Endodermal cell (in vitro differentiated cells): ENCODE results near the gene MARVELD2. TPM values are rescaled to one million over a fixed set of nuclear protein-coding genes. Genes with fewer than 3 reads are reported as not detected.
A peak's percentile ranks its signal among the peaks of the same experiment; 100 is the strongest.

ENCODE experiments used
- DNase-seq: peaks from one replicate; pipeline ENCODE4 v3.0.0-alpha.2; 2017
- H3K27ac ChIP-seq: 2 replicates; pipeline ENCODE4 v1.5.1; 2013; ENCODE audit warnings: mild to moderate bottlenecking, low read depth, low read length, moderate library complexity
- H3K27me3 ChIP-seq: 2 replicates; pipeline ENCODE4 v1.6.1; 2013; ENCODE audit warnings: mild to moderate bottlenecking, low read length, moderate library complexity; ENCODE audit not compliant: insufficient read depth, control insufficient read depth, poor library complexity, severe bottlenecking
- H3K36me3 ChIP-seq: 2 replicates; pipeline ENCODE4 v1.7.0; 2013; ENCODE audit warnings: mild to moderate bottlenecking, low read length, moderate library complexity; ENCODE audit not compliant: control insufficient read depth, insufficient read depth
- H3K4me1 ChIP-seq: one replicate; pipeline ENCODE4 v1.7.0; 2013; ENCODE audit warnings: low read length; ENCODE audit not compliant: control insufficient read depth, insufficient read depth
- H3K4me3 ChIP-seq: 2 replicates; pipeline ENCODE4 v1.5.1; 2013; ENCODE audit warnings: mild to moderate bottlenecking, low read length, moderate library complexity
- H3K9ac ChIP-seq: 2 replicates; pipeline ENCODE4 v1.6.1; 2013; ENCODE audit warnings: mild to moderate bottlenecking, low read length, moderate library complexity; ENCODE audit not compliant: poor library complexity, severe bottlenecking; ENCODE audit errors: extremely low read depth
- H3K9me3 ChIP-seq: 2 replicates; pipeline ENCODE4 v1.6.1; 2013; ENCODE audit warnings: mild to moderate bottlenecking, low read length, moderate library complexity; ENCODE audit not compliant: control insufficient read depth
- H3K27ac Mint-ChIP-seq: 2 replicates; pipeline ENCODE4 v1.8.0; 2020; ENCODE audit warnings: mixed read lengths
- H3K27me3 Mint-ChIP-seq: 2 replicates; pipeline ENCODE4 v1.8.0; 2021; ENCODE audit warnings: mild to moderate bottlenecking, mixed read lengths; ENCODE audit not compliant: insufficient read depth
- H3K36me3 Mint-ChIP-seq: 2 replicates; pipeline ENCODE4 v1.8.0; 2020; ENCODE audit warnings: low read depth, mixed read lengths
- H3K4me1 Mint-ChIP-seq: 2 replicates; pipeline ENCODE4 v1.8.0; 2020; ENCODE audit warnings: mixed read lengths
- H3K4me3 Mint-ChIP-seq: 2 replicates; pipeline ENCODE4 v1.8.0; 2020; ENCODE audit warnings: mild to moderate bottlenecking, moderate library complexity, mixed read lengths
- H3K9me3 Mint-ChIP-seq: 2 replicates; pipeline ENCODE4 v1.8.0; 2020; ENCODE audit warnings: mild to moderate bottlenecking, mixed read lengths
- CTCF ChIP-seq: fragments of 200-600 bp; sonication (generic); conservative IDR thresholded peaks from 2 replicates; pipeline ENCODE4 v1.5.0; 2021; ENCODE audit warnings: antibody characterized with exemption, mild to moderate bottlenecking
- WGBS, 2 experiments: methylation state at CpG; one replicate each; pipeline versions ENCODE4 v1.1.5 to v1.1.7; 2013; ENCODE audit warnings: missing lambda C conversion rate in 2 of 2, mixed read lengths in 1 of 2; ENCODE audit not compliant: insufficient coverage in 1 of 2, insufficient read length in 1 of 2; 5-methylcytosine and 5-hydroxymethylcytosine counted together
- total RNA-seq, 2 donors: library from RNA; stranded (reverse); fragmentation: NEBNext Ultra II Directional in 1 of 2; extraction: Animal tissue kit (Norgen Biotek cat#: 25700) in 1 of 2; gene quantifications; 2 replicates in 1 of 2; 3 replicates in 1 of 2; pipeline ENCODE4 v1.2.1, GENCODE V29; 2021

The MARVELD2 gene
- total RNA-seq, 2 donors from 2014 or later = 30.5 to 38.0 TPM

GRCh38 chr5:69489246-69489645, 74.3 kb downstream of the MARVELD2 start:
- Histone ChIP-seq H3K36me3 (no peaks in the 10 kb centered on the region), H3K4me3 (no peak overlapping the region), H3K4me1 (no peaks in the 10 kb centered on the region), H3K9me3 (no peaks in the 10 kb centered on the region), H3K9ac (no peak overlapping the region), H3K27ac (no peak overlapping the region), H3K27me3 (peaks cover 13% of the 10 kb centered on the region)
- H3K36me3 Mint-ChIP-seq = no peaks in the 10 kb centered on the region
- TF ChIP-seq CTCF = no peak
- no peak overlapping the region for H3K4me3 Mint-ChIP-seq
- WGBS, 2 experiments = 96 to 100% methylated on average over 1 to 4 of the region's 4 CpGs
- H3K27ac Mint-ChIP-seq = no peak overlapping the region
- no peak for DNase-seq
- H3K9me3 Mint-ChIP-seq = no peaks in the 10 kb centered on the region
- peaks cover 4% of the 10 kb centered on the region for H3K27me3 Mint-ChIP-seq
- H3K4me1 Mint-ChIP-seq = peaks cover 19% of the 10 kb centered on the region

GRCh38 chr5:69491027-69491426, 76.1 kb downstream of the MARVELD2 start:
- 67 to 81% methylated on average over 1 to 2 of the region's 2 CpGs for WGBS, 2 experiments
- Histone ChIP-seq H3K4me3 (no peak overlapping the region), H3K9me3 (no peaks in the 10 kb centered on the region), H3K4me1 (no peaks in the 10 kb centered on the region), H3K9ac (no peak overlapping the region), H3K27me3 (peaks cover 13% of the 10 kb centered on the region), H3K36me3 (no peaks in the 10 kb centered on the region), H3K27ac (no peak overlapping the region)
- TF ChIP-seq CTCF = no peak
- no peak for DNase-seq
- Mint-ChIP-seq H3K27ac (no peak overlapping the region), H3K27me3 (peaks cover 4% of the 10 kb centered on the region), H3K36me3 (peaks cover 9% of the 10 kb centered on the region), H3K4me1 (peaks cover 33% of the 10 kb centered on the region), H3K9me3 (no peaks in the 10 kb centered on the region), H3K4me3 (peak overlapping the region; percentile 95)

- Histone ChIP-seq H3K27ac (no peak overlapping the region), H3K9ac (peak overlapping the region; percentile 92), H3K9me3 (no peaks in the 10 kb centered on the region), H3K4me1 (no peaks in the 10 kb centered on the region), H3K36me3 (peaks cover 4% of the 10 kb centered on the region), H3K4me3 (peak overlapping the region; percentile 85), H3K27me3 (peaks cover 13% of the 10 kb centered on the region)
- Mint-ChIP-seq H3K4me1 (peaks cover 37% of the 10 kb centered on the region), H3K9me3 (no peaks in the 10 kb centered on the region), H3K4me3 (peak overlapping the region; percentile 95), H3K27me3 (peaks cover 4% of the 10 kb centered on the region), H3K27ac (peak overlapping the region; percentile 98), H3K36me3 (peaks cover 9% of the 10 kb centered on the region)
- 2 to 12% methylated on average over 11 to 17 of the region's 17 CpGs for WGBS, 2 experiments
- peak; percentile 21 for TF ChIP-seq CTCF
- DNase-seq = no peak
Observed at GRCh38 chr5:69491838-69492390, 77.0 kb downstream of the MARVELD2 start.
